ENCODE data around the gene DNAJC9.

The DNAJC9 gene

GRCh38 chr10:73238990-73239566 is 8.0 kb downstream of the DNAJC9 start:
- no peak for FAIRE-seq

GRCh38 chr10:73234695-73235094 is 12.4 kb downstream of the DNAJC9 start:
- FAIRE-seq, result no peak

DNA sequence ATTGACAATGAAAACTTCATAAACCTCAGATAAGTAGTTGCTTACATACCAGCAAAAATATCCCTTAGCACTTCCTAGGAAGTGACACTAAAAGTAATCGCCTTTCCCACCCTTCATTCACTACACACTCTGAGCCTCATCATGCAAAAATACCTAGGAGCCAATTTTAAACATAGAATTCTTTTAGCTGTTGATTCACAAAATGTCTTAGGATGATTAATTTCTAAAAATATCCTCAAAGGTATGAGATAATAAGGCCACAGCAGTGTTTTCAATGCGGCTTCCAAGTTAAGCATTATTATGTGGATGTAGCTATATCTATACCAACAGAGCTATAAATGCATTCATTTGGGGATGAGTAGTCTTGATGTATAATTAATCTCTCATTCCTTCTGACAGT is 13.2 kb downstream of the DNAJC9 start:
- FAIRE-seq, result no peak

GRCh38 chr10:73232887-73233286 is 14.2 kb downstream of the DNAJC9 start:
- no peak for FAIRE-seq

GRCh38 chr10:73229567-73229966 is 17.5 kb downstream of the DNAJC9 start:
- FAIRE-seq, result no peak

DNA sequence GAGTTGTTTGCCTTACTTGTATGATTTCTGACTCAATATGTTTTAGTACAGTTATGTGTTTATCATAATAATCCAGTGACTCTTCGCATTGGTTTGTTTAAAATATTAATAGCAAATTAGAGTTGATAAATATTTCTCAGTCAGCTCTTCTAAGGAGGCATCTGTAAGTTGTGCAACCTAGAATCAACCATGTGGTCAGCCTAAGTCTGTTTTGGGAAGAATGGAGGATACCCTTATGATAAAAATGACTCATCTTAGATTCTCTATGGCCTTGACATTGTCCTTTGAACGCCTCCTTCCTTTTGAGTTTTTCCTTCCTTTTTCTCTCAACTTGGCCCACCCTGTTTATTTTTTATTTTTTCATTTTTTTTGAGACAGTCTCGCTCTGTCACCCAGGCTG is 18.8 kb downstream of the DNAJC9 start:
- no peak for FAIRE-seq

DNA sequence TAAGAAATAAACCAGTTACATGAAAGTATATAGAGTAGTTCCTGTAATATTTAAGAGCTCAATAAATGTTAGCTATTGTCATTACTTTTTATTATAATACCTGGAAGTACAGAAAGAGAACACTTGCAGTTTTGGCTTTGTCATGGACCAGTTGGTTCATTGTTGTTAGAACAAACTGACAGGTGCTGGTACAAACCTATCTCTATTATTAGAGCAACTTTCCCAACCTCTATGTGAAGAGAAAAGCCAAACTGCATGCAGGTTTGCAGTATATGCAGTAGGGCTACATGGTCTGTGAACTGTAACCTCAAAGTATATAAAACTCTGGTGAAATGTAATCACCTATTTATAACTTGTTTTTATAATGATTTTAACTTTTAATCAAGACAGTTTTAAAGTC is 20.4 kb downstream of the DNAJC9 start:
- no peak for FAIRE-seq

DNA sequence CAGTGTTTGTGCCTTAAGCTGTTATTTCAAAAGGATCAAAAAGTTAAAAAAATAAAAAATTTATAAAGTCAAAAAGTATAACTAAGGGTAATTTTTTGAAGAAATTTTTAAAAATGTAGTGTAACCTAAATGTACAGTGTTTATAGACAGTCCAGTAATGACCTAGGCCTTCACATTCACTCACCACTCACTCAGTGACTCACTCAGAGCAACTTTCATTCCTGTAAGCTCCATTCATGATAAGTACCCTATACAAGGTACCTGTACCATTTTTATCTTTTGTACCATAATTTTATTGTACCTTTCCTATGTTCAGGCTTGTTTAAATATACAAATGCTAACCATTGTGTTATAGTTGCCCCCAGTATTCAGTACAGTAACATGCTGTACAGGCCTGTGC is 21.5 kb downstream of the DNAJC9 start:
- FAIRE-seq, result no peak

DNA sequence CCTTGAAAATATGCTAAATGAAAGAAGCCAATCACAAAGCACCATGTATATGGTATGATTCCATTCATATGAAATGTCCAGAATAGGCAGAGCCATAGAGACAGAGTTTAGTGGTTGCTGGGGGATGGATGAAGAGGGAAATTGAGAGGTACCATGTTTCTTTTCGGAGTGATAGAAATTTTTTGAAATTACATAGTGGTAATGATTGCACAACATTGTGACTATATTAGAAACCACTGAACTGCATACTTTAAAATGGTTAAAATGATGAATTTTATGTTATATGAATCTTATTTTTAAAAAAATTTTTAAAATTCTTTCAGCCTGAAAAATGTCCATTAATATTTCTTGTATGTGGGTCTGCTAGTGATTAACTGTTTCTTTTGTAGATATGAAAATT is 26.1 kb downstream of the DNAJC9 start:
- no peak for FAIRE-seq

GRCh38 chr10:73219384-73219783 is 27.7 kb downstream of the DNAJC9 start:
- FAIRE-seq, result no peak

DNA sequence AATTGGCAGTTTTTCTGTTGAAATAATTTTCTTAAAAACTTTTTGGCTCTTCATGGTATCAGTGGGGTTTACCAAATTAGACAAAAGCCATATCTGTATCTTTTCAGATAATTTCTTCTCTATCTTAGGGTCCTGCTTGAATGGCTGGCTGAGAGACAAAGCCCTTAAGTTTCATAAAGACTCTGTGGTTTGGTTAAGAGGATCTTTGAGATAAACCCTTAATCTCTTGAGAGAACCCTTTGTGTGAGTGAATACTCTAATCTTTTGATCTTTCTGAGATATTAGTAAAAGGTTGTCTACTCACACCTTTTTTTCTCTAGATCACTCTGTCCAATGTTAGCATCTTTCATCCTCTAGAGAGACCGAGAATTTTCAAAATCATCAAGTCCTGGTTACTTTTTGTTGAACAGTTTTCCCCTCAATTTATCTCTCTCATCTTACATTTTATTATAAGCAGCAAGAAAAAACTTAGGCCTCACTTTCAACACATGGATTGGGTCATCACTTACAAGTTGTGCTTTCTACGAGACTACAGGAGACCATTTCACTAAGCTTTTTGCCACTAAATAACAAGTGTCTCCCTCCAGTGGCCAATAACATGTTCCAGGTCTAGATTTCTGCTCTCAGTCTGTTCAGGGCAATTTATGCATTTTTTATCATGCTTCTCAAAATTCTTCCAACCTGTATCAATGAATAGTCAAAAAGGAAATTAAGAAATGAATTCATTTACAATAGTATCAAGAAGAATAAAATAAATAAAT is 28.4 kb downstream of the DNAJC9 start:
- no peak for FAIRE-seq

- FAIRE-seq, result no peak
These were observed 29.4 kb downstream of the DNAJC9 start for GRCh38 chr10:73217628-73218027.

DNA sequence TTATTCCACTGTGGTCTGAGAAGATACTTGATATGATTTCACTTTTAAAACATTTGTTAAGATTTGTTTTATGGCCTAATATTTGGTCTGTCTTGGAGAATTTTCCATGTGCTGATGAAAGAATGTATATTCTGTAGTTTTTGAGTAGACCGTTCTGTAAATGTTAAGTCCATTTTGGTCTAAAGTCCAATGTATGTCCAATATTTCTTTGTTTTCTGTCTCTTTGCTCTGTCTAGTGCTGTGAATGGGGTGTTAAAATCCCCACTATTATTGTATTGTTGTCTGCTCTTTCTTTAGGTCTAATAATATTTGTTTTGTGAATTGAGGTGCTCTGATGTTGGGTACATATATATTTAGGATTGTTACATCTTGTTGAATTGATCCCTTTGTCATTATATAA is 31.3 kb downstream of the DNAJC9 start:
- no peak for FAIRE-seq

DNA sequence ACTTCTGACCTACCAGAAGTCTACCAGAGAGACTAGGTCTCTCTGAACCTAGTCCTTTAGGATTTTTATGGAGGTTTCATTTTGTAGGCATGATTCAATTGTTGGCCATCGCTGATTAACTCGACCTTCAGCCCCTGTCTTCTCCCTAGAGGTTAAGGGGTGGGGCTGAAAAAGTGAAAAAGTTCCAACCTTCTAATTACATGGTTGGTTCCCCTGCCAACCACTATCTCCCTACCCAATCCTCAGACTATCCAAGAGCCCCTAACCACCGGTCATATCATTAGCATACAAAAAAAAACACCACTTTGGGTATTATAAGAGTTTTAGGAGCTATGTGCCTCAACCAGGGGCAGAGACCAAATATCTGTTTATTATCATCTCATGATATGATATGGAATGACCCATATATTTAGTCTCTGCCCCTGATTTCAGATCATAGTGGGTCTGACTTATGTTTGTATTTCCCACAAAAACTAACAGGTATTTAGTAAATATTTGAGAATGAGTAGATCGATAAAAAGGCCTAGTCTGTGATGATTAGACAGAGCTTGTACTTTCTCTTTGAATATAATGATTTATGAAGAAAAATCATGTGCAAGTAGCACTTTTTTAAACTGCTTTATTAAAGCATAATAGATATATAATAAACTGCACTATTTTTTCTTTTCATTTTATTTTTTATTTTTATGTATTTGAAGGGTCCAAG is 35.8 kb downstream of the DNAJC9 start:
- no peak for FAIRE-seq

DNA sequence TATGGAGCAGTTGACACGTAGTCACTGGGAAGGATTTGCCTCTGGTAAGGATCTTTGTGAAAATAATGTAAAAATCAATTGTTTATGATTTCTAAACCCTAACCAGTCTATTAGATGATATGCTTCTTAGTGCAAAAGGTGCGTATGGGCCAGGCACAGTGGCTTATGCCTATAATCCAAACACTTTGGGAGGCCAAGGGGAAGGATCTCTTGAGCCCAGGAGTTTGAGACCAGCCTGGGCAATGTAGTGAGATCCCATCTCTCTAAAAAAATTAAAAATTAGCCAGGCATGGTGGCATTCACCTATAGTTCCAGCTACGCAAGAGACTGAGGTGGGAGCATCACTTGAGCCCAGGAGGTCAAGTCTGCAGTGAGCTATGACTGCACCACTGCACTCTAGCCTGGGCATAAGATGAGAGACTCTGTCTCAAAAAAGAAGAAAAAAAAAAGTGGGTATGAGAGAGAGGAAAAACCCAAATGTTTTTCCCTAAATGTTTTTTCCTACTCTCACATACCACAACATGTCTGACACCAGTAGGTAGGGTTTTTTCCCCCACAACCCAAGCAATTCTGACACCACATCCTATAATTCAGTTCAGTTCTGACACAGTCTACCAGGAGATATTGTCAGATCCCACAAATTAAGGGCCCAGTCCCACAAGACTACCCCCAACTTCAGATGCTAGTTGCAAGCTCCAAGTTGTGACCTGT is 36.5 kb downstream of the DNAJC9 start:
- no peak for FAIRE-seq

DNA sequence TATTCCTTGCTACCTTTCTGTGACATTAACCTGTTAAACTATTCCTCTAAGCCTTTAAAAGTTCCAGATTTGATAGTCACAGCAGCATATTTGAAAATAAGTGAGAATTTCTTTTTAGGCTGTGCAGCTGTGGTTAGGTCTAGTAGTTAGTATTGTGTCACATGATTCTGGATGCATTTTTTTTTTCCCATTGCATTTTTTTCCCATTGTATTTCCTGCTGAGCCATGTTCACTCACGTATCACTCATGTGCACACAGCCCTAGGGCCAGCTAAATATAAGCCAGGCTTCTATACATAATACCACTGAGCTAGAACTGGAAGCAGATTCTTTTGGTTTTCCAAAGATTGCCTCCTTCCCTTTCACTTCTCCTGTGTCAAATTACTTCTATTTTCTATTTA is 37.4 kb downstream of the DNAJC9 start:
- FAIRE-seq, result no peak

DNA sequence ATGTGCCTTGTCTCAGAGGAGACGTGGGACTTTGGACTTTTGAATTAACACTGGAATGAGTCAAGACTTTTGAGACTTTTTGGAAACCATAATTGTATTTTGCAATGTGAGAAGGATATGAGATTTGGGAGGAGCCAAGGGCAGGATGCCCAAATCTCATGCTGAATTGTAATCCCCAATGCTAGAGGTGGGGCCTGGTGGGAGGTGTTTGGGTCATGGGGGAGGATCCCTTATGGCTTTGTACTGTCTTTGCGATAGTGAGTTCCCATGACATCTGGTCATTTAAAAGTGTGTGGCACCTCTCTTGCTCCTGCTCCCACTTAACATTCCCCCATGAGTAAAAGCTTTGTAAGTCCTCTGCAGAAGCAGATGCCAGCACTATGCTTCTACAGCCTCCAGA is 39.2 kb downstream of the DNAJC9 start:
- no peak for FAIRE-seq

- no peak for FAIRE-seq
These were observed 40.7 kb downstream of the DNAJC9 start for GRCh38 chr10:73206385-73206784.

DNA sequence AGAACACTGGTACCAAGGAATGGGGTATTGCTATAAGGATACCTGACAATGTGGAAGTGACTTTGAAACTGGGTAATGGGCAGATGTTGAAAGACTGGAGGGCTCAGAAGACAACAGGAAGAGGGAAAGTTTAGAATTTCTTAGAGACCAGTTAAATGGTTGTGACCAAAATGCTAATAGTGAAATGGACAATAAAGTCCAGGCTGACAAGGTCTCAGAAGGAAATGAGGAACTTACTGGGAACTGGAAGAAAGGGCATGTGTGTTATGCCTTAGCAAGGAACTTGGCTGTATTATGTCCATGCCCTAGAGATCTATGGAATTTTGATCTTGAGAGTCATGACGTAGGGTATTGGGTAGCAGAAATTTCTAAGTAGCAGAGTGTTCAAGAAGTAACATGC is 41.2 kb downstream of the DNAJC9 start:
- no peak for FAIRE-seq

- no peak for FAIRE-seq
These were observed 42.0 kb downstream of the DNAJC9 start for GRCh38 chr10:73205081-73205480.
